HUDEP-2 (cell line): Measurements from ENCODE around the gene RAB18.
A peak's percentile ranks its signal among the peaks of the same experiment; 100 is the strongest.
"Not testable (repeated sequence)": the region's sequence is repeated elsewhere in the genome, so short reads cannot be mapped to it uniquely, and the experiment has no call there.

Experiments used
- DNase-seq, 76 experiments: peaks; one replicate each; lab custom pipeline; 2025; ENCODE audit not compliant: unreplicated experiment in 76 of 76; lab: John Stamatoyannopoulos, UW

The RAB18 gene

GRCh38 chr10:27504007-27504807 lies at the start of gene RAB18:
RAB18 (plus strand) TSS chr10:27504304; CDS start chr10:27504370, 66 bp downstream.
- DNase-seq, result peak; percentile 48 to 98 (median 94)

- DNase-seq, result no peak
Observed at GRCh38 chr10:27454837-27455236, 49.3 kb upstream of the RAB18 start.

DNA sequence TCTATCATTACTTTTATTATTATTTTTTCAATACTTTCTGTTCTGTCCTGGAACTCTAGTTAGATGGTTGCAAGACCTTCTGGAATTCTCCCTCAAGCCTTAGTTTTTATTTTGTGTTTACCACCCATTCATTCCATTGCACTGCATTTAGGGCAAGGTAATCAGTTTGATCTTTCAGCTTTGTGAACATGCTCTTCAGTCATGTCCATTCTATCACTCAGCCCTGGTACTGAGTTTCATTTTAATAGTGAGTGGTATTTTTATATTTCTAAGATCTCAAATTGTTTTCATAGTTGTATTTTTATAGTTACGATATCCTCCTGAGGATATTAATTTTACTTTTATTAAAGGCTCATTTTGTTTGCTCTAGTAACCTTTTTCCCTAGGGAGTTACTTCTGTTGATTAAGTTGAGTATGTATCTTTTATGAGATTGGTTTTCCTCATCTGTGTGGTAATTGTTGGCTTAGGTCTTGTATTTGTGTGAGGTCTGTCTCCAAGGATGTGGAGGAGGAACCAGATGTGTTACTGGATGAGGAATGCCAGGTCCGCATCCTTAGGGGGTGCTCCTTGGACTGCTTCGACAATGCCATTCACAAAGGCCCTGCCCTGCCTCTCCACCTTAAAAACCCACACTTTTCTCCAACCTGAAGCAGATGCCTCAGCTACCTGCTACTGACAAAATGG lies 46.7 kb upstream of the RAB18 start:
- no peak for DNase-seq

GRCh38 chr10:27457966-27458365 lies 46.1 kb upstream of the RAB18 start:
- no peak for DNase-seq

DNA sequence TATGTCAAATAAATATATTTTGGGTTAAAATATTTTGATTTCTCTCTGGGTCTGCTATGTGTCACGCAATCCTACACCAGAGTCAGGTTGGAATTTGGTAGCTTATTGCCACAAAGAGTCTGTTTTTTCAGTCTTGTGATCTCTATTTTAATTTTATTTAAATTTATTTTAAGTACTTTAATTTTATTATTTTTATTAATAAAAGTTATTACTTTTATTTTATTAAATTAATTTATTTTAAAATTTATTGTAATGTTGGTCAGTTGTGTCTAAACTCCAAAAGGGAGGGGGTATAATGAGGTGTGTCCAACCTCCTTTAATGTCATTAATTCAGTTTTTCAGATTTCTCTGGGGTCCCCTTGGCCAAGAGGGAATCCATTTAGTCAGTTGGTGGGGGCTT lies 42.8 kb upstream of the RAB18 start:
- no peak for DNase-seq

- no peak for DNase-seq
Observed at GRCh38 chr10:27463961-27464360, 40.1 kb upstream of the RAB18 start.

DNA sequence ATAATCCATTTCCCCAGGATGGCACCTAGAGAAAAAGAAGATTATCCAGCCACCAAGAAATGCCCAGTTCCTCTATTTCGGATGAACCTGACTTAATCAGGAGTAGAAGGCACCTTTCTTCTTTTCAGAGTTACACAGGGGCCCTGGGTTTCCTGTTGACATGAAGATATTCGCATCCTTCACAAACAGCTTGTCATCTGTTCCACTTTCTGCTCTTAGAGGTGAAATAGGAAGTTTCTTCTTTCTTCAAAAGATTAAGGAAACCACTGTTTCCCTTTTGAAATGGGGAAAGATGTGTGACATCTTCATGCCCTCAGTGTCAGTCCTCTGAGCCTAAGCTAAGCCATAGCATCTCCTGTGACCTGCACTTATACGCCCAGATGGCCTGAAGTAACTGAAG lies 39.1 kb upstream of the RAB18 start:
- no peak for DNase-seq

GRCh38 chr10:27465596-27465995 lies 38.5 kb upstream of the RAB18 start:
- DNase-seq, result not testable (repeated sequence)

DNA sequence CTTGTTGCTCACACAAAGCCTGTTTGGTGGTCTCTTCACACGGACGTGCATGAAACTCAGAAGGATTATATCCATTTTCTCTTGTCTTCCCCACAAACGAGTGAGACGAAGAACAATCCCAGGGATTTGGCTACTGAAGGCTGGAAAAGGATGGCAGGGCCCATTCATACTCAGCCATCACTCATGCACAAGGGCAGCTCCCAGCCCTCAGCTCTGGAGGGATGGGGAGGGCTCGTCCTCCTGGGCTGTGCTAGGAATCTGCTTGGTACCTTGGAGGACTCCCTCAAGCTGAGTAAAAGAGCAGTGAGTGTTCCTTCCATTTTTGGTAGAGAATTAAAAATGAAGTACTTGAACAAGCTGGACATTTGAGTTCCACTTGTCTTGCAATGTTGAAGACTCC lies 33.2 kb upstream of the RAB18 start:
- DNase-seq, result no peak

- DNase-seq, result no peak
Observed at GRCh38 chr10:27474741-27475140, 29.4 kb upstream of the RAB18 start.

DNA sequence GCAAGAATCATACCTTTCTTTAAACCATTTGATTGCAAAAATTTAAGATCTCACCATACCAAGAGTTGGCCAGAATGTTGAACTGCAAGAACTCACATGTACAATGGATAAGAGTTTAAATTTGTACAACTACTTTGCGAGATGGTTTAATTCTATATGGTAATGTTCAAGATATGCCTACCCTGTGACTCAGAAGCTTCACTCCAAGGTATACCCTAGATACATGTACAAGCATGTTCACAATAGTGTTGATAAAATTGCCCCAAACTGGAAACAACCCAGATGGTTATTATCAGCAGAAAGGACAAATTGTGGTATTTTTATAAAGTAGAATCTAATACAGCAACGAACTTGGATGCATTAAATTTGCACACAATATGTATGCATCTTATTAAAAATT lies 25.1 kb upstream of the RAB18 start:
- no peak for DNase-seq

DNA sequence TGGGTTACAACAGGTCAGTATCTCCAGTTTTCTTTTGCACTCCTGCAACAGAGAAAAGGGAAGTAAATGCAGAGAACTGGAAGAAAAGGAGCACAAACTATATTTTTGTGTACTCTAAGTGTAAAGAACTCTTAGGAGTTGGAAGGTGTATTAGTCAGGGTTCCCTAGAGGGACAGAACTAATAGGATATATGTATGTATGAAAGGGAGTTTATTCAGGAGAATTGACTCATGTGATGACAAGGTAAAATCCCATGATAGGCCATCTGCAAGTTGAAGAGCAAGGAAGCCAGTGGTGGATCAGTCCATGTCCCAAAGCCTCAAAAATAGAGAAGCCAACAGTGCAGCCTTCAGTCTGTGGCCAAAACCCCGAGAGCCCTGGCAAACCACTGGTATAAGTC lies 22.6 kb upstream of the RAB18 start:
- DNase-seq, result no peak

DNA sequence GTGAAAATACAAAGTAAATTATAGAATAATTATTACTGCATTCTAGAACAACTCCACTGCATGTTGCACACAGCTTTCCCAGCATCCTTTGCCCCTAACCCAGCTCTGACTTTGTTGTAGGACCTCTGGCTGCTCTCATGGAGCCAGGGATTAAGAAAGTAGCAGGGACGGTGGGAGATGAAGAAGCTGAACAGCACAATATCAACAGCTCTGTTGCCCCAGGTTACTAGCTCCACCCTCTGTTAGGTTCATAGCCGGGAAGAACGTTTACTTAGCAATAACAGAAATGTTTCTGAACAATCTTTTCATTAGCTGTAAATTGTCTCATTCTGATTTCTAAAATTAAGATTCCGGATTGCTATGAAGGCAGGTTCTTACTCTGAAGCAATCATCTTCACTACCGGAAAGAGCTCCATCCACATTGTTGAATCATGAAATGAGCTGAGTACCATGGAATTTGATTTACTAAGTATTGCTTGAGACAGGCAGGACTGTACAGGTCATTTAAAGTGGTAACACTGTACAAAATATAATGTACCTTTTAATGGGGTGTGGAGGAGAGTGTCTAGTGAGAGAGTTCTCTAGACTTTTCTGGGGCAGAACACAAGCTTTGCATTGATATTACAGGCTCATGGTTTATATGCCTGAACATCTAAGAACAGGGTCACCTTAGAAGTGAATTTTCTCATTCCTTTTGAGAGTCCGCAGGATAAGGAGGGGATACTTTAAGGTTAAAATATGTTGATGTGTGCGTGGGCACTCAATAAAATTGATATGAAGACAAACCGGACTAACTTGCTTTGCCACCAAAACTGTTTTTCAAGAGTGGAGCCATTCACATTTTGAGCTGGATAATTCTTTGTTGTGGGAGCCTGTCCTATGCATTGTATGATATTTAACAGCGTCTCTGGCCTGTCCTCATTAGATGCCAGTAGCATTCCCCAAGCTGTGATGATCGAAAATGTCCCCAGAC lies 20.8 kb upstream of the RAB18 start:
- no peak for DNase-seq

DNA sequence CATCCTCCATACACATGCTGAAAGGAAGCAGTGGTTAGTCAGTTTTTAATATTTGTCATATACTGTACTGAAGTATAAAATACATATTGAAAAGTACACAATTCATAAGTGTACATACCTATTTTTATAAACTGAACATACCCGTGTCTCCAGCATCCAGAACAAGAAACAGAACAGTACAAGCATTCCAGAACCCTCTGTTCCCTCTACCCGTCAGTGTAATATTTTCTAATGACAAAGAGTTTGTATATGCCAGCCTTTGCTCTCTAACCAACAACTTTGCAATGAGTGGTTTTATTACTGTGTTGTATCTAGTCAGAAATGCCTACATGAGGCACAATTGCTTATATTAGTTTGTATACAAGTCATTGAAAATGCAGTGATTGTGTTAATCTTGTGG lies 18.7 kb upstream of the RAB18 start:
- DNase-seq, result no peak

DNA sequence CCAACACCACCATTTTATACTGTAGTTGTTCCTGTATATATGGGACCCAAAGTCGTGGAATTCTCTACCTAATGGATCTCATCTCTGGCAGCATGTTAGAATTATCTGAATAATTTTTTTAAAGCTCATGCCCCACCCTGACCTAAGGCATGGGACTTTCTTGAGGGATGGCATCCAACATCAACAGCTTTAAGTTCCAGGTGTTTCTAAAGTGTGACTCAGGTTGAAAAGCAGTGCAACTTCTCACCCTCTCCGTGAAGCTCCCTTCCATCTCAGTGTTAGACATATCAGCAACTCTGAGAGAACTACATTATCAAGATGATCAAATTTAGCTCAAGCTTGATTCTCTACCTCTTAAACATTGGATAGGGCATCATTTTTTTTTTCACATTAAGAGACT lies 18.1 kb upstream of the RAB18 start:
- no peak for DNase-seq

GRCh38 chr10:27490807-27491206 lies 13.3 kb upstream of the RAB18 start:
- DNase-seq, result no peak

DNA sequence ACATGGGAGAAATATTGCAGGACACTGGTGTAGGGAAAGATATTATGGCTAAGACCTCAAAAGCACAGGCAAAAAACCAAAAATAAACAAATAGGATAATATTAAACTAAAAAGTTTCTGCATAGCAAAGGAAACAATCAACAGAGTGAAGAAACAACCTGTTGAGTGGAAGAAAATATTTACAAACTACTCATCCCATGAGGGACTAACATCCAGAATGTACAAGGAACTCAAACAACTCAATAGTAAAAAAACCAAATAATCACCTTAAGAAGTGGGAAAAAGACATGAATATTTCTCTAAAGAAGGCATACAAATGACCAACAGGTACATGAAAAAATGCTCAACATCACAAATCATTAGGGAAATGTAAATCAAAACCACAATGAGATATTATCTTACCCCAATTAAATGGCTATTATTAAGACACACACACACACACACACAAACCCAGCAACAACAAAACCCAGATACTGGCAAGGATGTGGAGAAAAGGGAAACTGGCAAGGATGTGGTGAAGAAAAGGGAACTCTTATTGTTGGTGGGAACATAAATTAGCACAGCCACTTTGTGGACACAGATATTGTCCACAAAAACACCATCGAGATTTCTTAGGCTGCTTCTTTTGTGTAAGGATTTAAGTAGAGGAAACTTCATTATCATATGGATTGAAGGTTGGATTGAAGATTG lies 9.8 kb upstream of the RAB18 start:
- no peak for DNase-seq

DNA sequence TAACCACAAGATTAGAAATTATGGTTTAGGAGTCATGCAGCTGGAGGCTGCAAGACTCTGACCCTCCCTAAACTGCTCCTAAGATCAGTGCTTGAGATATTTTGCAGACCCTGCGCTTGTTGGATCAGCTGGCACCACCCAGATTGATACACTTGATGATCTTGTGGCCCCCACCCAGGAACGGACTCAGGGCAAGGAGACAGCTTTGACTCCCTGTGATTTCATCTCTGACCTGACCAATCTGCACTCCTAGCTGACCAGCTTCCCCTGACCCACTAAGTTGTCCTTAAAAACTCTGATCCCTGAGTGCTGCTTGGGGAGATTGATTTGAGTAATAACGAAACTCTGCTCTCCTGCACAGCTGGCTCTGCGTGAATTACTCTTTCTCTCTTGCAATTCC lies 8.0 kb upstream of the RAB18 start:
- no peak for DNase-seq

- no peak for DNase-seq
Observed at GRCh38 chr10:27500096-27500495, 4.0 kb upstream of the RAB18 start.

- DNase-seq, result no peak
Observed at GRCh38 chr10:27500886-27501285, 3.2 kb upstream of the RAB18 start.
